IMR-90 (cell line): ENCODE results near the gene EPC1. TPM values are rescaled to one million over a fixed set of nuclear protein-coding genes. Genes with fewer than 3 reads are reported as not detected.

Experiments
- ATAC-seq: fragments of 200-7000 bp; cut with Tn5 transposase; 2 replicates; pipeline ENCODE4 v1.9.1; 2020; ENCODE audit warnings: low read depth, mild to moderate bottlenecking, moderate library complexity
- BruUV-seq: library from RNA; stranded (reverse); fragments of 400-500 nt; replicated peaks from 2 replicates; lab custom pipeline; 2021; lab: Mats Ljungman, UMichigan
- CTCF ChIA-PET: fragments of 300-600 bp; formaldehyde crosslinking; extraction: SDS; loops from one replicate; lab custom pipeline; 2021; ENCODE audit warnings: antibody characterized with exemption; lab: Yijun Ruan, JAX
- POLR2A ChIA-PET: fragments of 300-600 bp; sonication (Branson Sonifier 250); formaldehyde crosslinking; loops from one replicate; lab custom pipeline; 2022; ENCODE audit warnings: antibody characterized with exemption; ENCODE audit not compliant: unreplicated experiment; lab: Charles Lee
- DNase-seq: peaks from one replicate; pipeline ENCODE4 v3.0.0; 2013
- H2AFZ ChIP-seq: replicated peaks from 2 replicates; pipeline ENCODE3; 2013; ENCODE audit warnings: low read length, mild to moderate bottlenecking; ENCODE audit not compliant: poor library complexity
- H2AK5ac ChIP-seq: 2 replicates; pipeline ENCODE4 v1.6.1; 2013; ENCODE audit warnings: low read depth, low read length, inconsistent platforms
- H2AK9ac ChIP-seq: replicated peaks from 2 replicates; pipeline ENCODE3; 2013; ENCODE audit warnings: mild to moderate bottlenecking, low read depth, low read length, moderate library complexity; ENCODE audit not compliant: poor library complexity
- H2BK120ac ChIP-seq: 2 replicates; pipeline ENCODE4 v1.6.1; 2013; ENCODE audit warnings: low read depth, low read length, inconsistent platforms
- H2BK15ac ChIP-seq: 3 replicates; pipeline ENCODE4 v1.6.1; 2013; ENCODE audit warnings: low read depth, low read length, inconsistent platforms
- H2BK20ac ChIP-seq: 2 replicates; pipeline ENCODE4 v1.6.1; 2013; ENCODE audit warnings: low read depth, mild to moderate bottlenecking, inconsistent platforms, low read length, moderate library complexity
- H2BK5ac ChIP-seq: 2 replicates; pipeline ENCODE4 v1.6.1; 2013; ENCODE audit warnings: mild to moderate bottlenecking, low read depth, low read length, inconsistent platforms; ENCODE audit not compliant: poor library complexity, severe bottlenecking
- H3K14ac ChIP-seq: replicated peaks from 2 replicates; pipeline ENCODE4 v1.6.1; 2013; ENCODE audit warnings: low read depth, low read length, inconsistent platforms
- H3K18ac ChIP-seq: 2 replicates; pipeline ENCODE4 v1.6.1; 2013; ENCODE audit warnings: low read depth, low read length, control low read depth
- H3K23ac ChIP-seq: 2 replicates; pipeline ENCODE4 v1.6.1; 2013; ENCODE audit warnings: low read depth, low read length, inconsistent platforms
- H3K27ac ChIP-seq: 2 replicates; pipeline ENCODE4 v1.5.1; 2013; ENCODE audit warnings: mild to moderate bottlenecking, control low read depth, low read length; ENCODE audit not compliant: insufficient read depth
- H3K27me3 ChIP-seq: 2 replicates; pipeline ENCODE4 v1.6.1; 2013; ENCODE audit warnings: low read length; ENCODE audit not compliant: control insufficient read depth, insufficient read depth
- H3K36me3 ChIP-seq: 2 replicates; pipeline ENCODE4 v1.6.1; 2013; ENCODE audit warnings: low read length, mixed read lengths; ENCODE audit not compliant: control insufficient read depth, insufficient read depth
- H3K4ac ChIP-seq: 2 replicates; pipeline ENCODE4 v1.6.1; 2013; ENCODE audit warnings: low read depth, low read length, inconsistent platforms
- H3K4me1 ChIP-seq: 2 replicates; pipeline ENCODE4 v1.6.1; 2013; ENCODE audit warnings: low read length, mixed read lengths; ENCODE audit not compliant: control insufficient read depth, insufficient read depth
- H3K4me2 ChIP-seq: 2 replicates; pipeline ENCODE4 v1.6.1; 2013; ENCODE audit warnings: low read depth, mild to moderate bottlenecking, control low read depth, low read length, moderate library complexity
- H3K4me3 ChIP-seq: 2 replicates; pipeline ENCODE4 v1.5.1; 2013; ENCODE audit warnings: low read depth, mild to moderate bottlenecking, control low read depth, low read length, moderate library complexity; ENCODE audit not compliant: insufficient read depth
- H3K56ac ChIP-seq: 2 replicates; pipeline ENCODE4 v1.6.1; 2013; ENCODE audit warnings: low read length, inconsistent platforms; ENCODE audit not compliant: insufficient read depth; ENCODE audit errors: extremely low read depth
- H3K79me1 ChIP-seq, 2 experiments: 2 replicates each; pipeline ENCODE4 v1.6.1; 2013; ENCODE audit warnings: low read length in 2 of 2, inconsistent platforms in 1 of 2, low read depth in 1 of 2
- H3K9ac ChIP-seq: 2 replicates; pipeline ENCODE4 v1.6.1; 2013; ENCODE audit warnings: low read depth, low read length, control low read depth
- H3K9me1 ChIP-seq: 2 replicates; pipeline ENCODE4 v1.6.1; 2013; ENCODE audit warnings: low read length, inconsistent platforms; ENCODE audit not compliant: insufficient read depth
- H3K9me3 ChIP-seq: 2 replicates; pipeline ENCODE4 v1.6.1; 2013; ENCODE audit warnings: low read length; ENCODE audit not compliant: control insufficient read depth, insufficient read depth
- H4K20me1 ChIP-seq: 2 replicates; pipeline ENCODE4 v1.6.1; 2013; ENCODE audit warnings: low read length, inconsistent platforms; ENCODE audit not compliant: insufficient read depth
- H4K5ac ChIP-seq: 2 replicates; pipeline ENCODE4 v1.6.1; 2013; ENCODE audit warnings: mild to moderate bottlenecking, low read depth, low read length, control low read depth
- H4K8ac ChIP-seq, 2 experiments: 2 replicates each; pipeline ENCODE4 v1.6.1; 2013; ENCODE audit warnings: low read depth in 2 of 2, low read length in 2 of 2, control low read depth in 1 of 2, inconsistent platforms in 1 of 2
- H4K91ac ChIP-seq: 2 replicates; pipeline ENCODE4 v1.6.1; 2013; ENCODE audit warnings: low read depth, low read length, inconsistent platforms; ENCODE audit not compliant: insufficient read depth
- BHLHE40 ChIP-seq: fragments of 150-350 bp; IDR thresholded peaks from 2 replicates; pipeline ENCODE4 v1.6.1; 2016; ENCODE audit warnings: mild to moderate bottlenecking, low read depth, low read length
- CEBPB ChIP-seq: IDR thresholded peaks from 2 replicates; pipeline ENCODE4 v1.6.1; 2012; ENCODE audit warnings: low read depth, low read length, improper control_type of control experiment
- FOS ChIP-seq: fragments of 150-350 bp; IDR thresholded peaks from 2 replicates; pipeline ENCODE4 v1.6.1; 2016; ENCODE audit warnings: low read depth, low read length
- MAZ ChIP-seq: IDR thresholded peaks from 2 replicates; pipeline ENCODE4 v1.6.1; 2012; ENCODE audit warnings: low read depth, mild to moderate bottlenecking, low read length, improper control_type of control experiment, moderate library complexity, borderline replicate concordance
- RFX5 ChIP-seq: IDR thresholded peaks from 2 replicates; pipeline ENCODE4 v1.8.0; 2012; ENCODE audit warnings: low read depth, mild to moderate bottlenecking, low read length, moderate library complexity
- USF2 ChIP-seq: fragments of 150-350 bp; IDR thresholded peaks from 2 replicates; pipeline ENCODE4 v1.6.1; 2017; ENCODE audit warnings: mild to moderate bottlenecking, antibody characterized with exemption, low read length, low read depth
- WGBS, 2 experiments: methylation state at CpG; one replicate each; pipeline versions ENCODE4 v1.1.5 to v1.1.7; 2013; ENCODE audit warnings: missing lambda C conversion rate in 2 of 2; ENCODE audit not compliant: insufficient read length in 1 of 2; ENCODE audit errors: extremely low coverage in 2 of 2; 5-methylcytosine and 5-hydroxymethylcytosine counted together
- dilution Hi-C: fragments of 300-500 bp; cut with HindIII; formaldehyde crosslinking; loops from one replicate; pipeline ENCODE4 v1.14.3; 2018; ENCODE audit warnings: low sequenced_read_pairs; ENCODE audit not compliant: unreplicated experiment
- in situ Hi-C: fragments of 300-500 bp; cut with MboI; formaldehyde crosslinking; loops from 3 replicates; pipeline ENCODE4 v1.14.3; 2019; ENCODE audit warnings: low sequenced_read_pairs, inconsistent platforms, mixed read lengths
- intact Hi-C: fragments of 100-400 bp; cut with micrococcal nuclease; formaldehyde crosslinking; loops from 2 replicates; pipeline ENCODE4 v1.10.0; 2022
- polyA plus RNA-seq, 3 experiments: library from polyadenylated mRNA; depleted of rRNA; stranded (reverse); fragments of >200 nt; gene quantifications; 2 replicates each; pipeline ENCODE4 v1.2.3, GENCODE V29; 2012; ENCODE audit warnings: low replicate concordance in 1 of 3
- total RNA-seq: library from RNA; depleted of rRNA; stranded (reverse); fragments of >200 nt; gene quantifications from 2 replicates; pipeline ENCODE4 v1.2.3, GENCODE V29; 2012

EPC1 gene
- total and polyA plus RNA-seq, 2 of the 4 experiments (the other 2 are of a cell fraction) = 21.9 to 23.5 TPM

GRCh38 chr10:32386623-32387260 lies 39.8 kb upstream of the EPC1 start:
- no peaks in the 10 kb centered on the region for H3K4me1 ChIP-seq
- H3K23ac ChIP-seq = no peak overlapping the region
- H2BK5ac ChIP-seq = no peak overlapping the region
- ChIA-PET POLR2A (no interaction called here), CTCF (interaction anchor here (0.8 kb wide), 1 partner anchor 18 kb away, joined by 3 read pairs; no protein-coding TSS in a partner anchor)
- no peaks in the 10 kb centered on the region for H3K9me3 ChIP-seq
- intact Hi-C loops (no loop called here), in situ Hi-C loops (no loop called here), dilution Hi-C loops (no loop called here)
- H2AFZ ChIP-seq = no peak overlapping the region
- H3K14ac ChIP-seq = no peak overlapping the region
- peak; percentile 42; the same call in 1 of the 2 replicates for ATAC-seq
- TF ChIP-seq MAZ (no peak), USF2 (no peak), FOS (no peak), BHLHE40 (no peak), RFX5 (no peak), CEBPB (no peak)
- no peak overlapping the region for H2AK9ac ChIP-seq
- no peak overlapping the region for H2BK20ac ChIP-seq
- H2BK120ac ChIP-seq = no peak overlapping the region
- H3K4ac ChIP-seq = no peak overlapping the region
- no peak overlapping the region for H3K27ac ChIP-seq
- H4K20me1 ChIP-seq = no peaks in the 10 kb centered on the region
- H3K27me3 ChIP-seq = no peaks in the 10 kb centered on the region
- WGBS, 2 experiments = no CpG with 5 or more reads among the region's 7 CpGs
- H2BK15ac ChIP-seq = no peak overlapping the region
- H3K18ac ChIP-seq = no peak overlapping the region
- H4K5ac ChIP-seq = no peak overlapping the region
- peak overlapping the region in 1 of 2 experiments; percentile 26; a peak in 1 of 4 replicates for H4K8ac ChIP-seq
- peak overlapping the region; percentile 13 for H3K4me2 ChIP-seq
- no peaks in the 10 kb centered on the region for H3K36me3 ChIP-seq
- peak; percentile 27 for DNase-seq
- no peak overlapping the region for H3K9ac ChIP-seq
- H3K4me3 ChIP-seq = no peak overlapping the region
- no peaks in the 10 kb centered on the region for H3K9me1 ChIP-seq
- H4K91ac ChIP-seq = no peak overlapping the region
- BruUV-seq = no TSS peak
- no peak overlapping the region for H3K56ac ChIP-seq
- no peak overlapping the region for H2AK5ac ChIP-seq
- H3K79me1 ChIP-seq = no peaks in the 10 kb centered on the region
